Uterus (tissue), 4 donors: ENCODE measurements around the gene SIK2. TPM values are rescaled to one million over a fixed set of nuclear protein-coding genes. Genes with fewer than 3 reads are reported as not detected.
"Not testable (repeated sequence)": the region's sequence is repeated elsewhere in the genome, so short reads cannot be mapped to it uniquely, and the experiment has no call there.

Experiments
- DNase-seq, 2 donors: peaks; one replicate each; pipeline ENCODE4 v3.0.0-alpha.2; 2019 to 2020
- H3K27ac ChIP-seq, 2 donors: fragments of 200-600 bp; sonication (generic); 1 replicate in 1 of 2; 2 replicates in 1 of 2; pipeline ENCODE4 v1.5.1; 2016 to 2018
- H3K27me3 ChIP-seq, 2 donors: fragments of 200-600 bp; sonication (generic); one replicate each; pipeline ENCODE4 v1.5.1; 2018 to 2019; ENCODE audit warnings: control low read depth in 1 of 2
- H3K36me3 ChIP-seq, 2 donors: fragments of 200-600 bp; sonication (generic); one replicate each; pipeline ENCODE4 v1.5.1; 2019; ENCODE audit warnings: control low read depth in 1 of 2
- H3K4me1 ChIP-seq, 2 donors: fragments of 200-600 bp; sonication (generic); one replicate each; pipeline ENCODE4 v1.5.1; 2018 to 2019; ENCODE audit warnings: control low read depth in 1 of 2
- H3K4me3 ChIP-seq, 2 donors: fragments of 200-600 bp; sonication (generic); 1 replicate in 1 of 2; 2 replicates in 1 of 2; pipeline ENCODE4 v1.5.1; 2018 to 2019; ENCODE audit warnings: mild to moderate bottlenecking in 1 of 2
- H3K9me3 ChIP-seq, 2 donors: fragments of 200-600 bp; sonication (generic); one replicate each; pipeline ENCODE4 v1.5.1; 2019; ENCODE audit warnings: control low read depth in 1 of 2
- POLR2A ChIP-seq, 2 donors: fragments of 450-650 bp; IDR thresholded peaks; one replicate each; pipeline ENCODE4 v1.6.1; 2016; ENCODE audit warnings: antibody characterized with exemption in 2 of 2, mild to moderate bottlenecking in 1 of 2, moderate library complexity in 1 of 2
- intact Hi-C: fragments of 100-400 bp; cut with DNase I; formaldehyde crosslinking; loops from one replicate; pipeline ENCODE4 v1.15.1; 2023; ENCODE audit warnings: low total_unique reads
- total RNA-seq, 4 donors: library from RNA; depleted of rRNA in 3 of 4; stranded (reverse); fragments of >200 nt in 3 of 4; gene quantifications; one replicate each; pipeline versions ENCODE4 v1.1.0 to v1.2.4, GENCODE V29; 2014 to 2023
- TF ChIP-seq, protein P1 (sequence below), 4 experiments: fragments of 200-600 bp in 2 of 4; fragments of 450-650 bp in 2 of 4; sonication (generic) in 2 of 4; IDR thresholded peaks; one replicate each; pipeline ENCODE4 v1.5.1; 2016 to 2019; ENCODE audit warnings: antibody characterized with exemption in 4 of 4, mild to moderate bottlenecking in 2 of 4, moderate library complexity in 1 of 4
- donor health status: DM: yes; HTN: yes; CAD: no.

SIK2 gene
- total RNA-seq, 4 donors from 2014 or later = 11.5 to 27.7 (median 16.7) TPM

DNA sequence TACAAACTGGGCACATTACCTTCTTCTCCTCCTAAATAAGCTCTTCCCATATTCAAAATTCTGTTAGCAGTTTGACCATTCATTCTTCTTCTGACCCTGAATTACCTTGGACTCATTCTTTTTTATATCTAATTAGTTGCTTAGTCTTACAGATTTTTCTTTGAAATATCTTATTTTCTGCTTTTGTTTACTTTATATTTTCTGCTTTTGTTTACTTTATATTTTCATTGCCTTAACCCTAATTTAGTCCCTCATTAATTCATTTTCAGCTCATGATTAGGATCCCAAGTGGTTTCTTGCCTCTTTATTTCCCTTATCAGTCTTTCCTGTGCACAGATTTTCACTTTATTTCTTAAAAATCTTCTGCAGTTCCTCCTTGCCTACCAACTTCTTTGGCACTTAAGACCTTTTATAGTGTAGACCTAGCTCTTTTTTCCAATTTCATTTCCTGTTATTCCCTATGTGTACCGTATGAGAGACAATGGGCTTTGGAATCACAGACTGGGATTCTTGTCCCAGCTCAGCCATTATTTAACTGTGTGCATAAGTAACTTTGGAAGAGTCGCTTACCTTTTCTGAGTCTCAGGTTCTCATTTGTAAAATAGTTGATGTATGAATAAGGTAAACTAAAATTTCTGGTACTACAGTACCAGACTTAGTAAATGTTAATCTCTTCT is 39.2 kb downstream of the SIK2 start:
- intact Hi-C loops = no loop called here
- no peaks in the 10 kb centered on the region for H3K36me3 ChIP-seq
- peaks cover 0 to 9% of the 10 kb centered on the region in 2 donors for H3K4me1 ChIP-seq
- no peak overlapping the region for H3K27ac ChIP-seq
- H3K27me3 ChIP-seq = no peaks in the 10 kb centered on the region
- no peak overlapping the region for H3K4me3 ChIP-seq
- no peak for TF ChIP-seq POLR2A (IDR thresholded peaks at IDR 0.05)
- TF ChIP-seq, protein P1, sequence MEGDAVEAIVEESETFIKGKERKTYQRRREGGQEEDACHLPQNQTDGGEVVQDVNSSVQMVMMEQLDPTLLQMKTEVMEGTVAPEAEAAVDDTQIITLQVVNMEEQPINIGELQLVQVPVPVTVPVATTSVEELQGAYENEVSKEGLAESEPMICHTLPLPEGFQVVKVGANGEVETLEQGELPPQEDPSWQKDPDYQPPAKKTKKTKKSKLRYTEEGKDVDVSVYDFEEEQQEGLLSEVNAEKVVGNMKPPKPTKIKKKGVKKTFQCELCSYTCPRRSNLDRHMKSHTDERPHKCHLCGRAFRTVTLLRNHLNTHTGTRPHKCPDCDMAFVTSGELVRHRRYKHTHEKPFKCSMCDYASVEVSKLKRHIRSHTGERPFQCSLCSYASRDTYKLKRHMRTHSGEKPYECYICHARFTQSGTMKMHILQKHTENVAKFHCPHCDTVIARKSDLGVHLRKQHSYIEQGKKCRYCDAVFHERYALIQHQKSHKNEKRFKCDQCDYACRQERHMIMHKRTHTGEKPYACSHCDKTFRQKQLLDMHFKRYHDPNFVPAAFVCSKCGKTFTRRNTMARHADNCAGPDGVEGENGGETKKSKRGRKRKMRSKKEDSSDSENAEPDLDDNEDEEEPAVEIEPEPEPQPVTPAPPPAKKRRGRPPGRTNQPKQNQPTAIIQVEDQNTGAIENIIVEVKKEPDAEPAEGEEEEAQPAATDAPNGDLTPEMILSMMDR (IDR thresholded peaks at IDR 0.05) = no peak
- DNase-seq = no peak
- no peaks in the 10 kb centered on the region for H3K9me3 ChIP-seq

DNA sequence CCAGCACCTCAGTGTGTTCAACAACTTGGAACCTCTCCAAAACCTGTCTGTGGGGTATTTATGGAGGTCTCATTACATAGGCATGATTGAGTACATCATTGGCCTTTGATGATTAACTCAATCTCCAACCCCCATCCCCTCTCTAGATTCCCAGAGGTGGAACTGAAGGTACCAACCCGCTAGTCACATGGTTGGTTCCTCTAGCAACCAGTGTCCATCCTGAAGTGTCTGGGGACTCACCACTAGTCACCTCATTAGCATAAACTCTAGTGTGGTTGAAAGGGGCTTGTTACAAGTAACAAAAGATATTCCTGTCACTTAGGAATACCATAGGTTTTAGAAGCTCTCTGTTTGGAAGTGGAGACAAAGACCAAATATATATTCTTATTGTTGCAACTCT is 40.3 kb downstream of the SIK2 start:
- Histone ChIP-seq H3K4me1 (peaks cover 0 to 6% of the 10 kb centered on the region in 2 donors), H3K27me3 (no peaks in the 10 kb centered on the region), H3K4me3 (no peak overlapping the region), H3K36me3 (no peaks in the 10 kb centered on the region), H3K27ac (no peak overlapping the region), H3K9me3 (no peaks in the 10 kb centered on the region)
- DNase-seq = no peak
- TF ChIP-seq, protein P1 (IDR thresholded peaks at IDR 0.05) = no peak
- no peak for TF ChIP-seq POLR2A (IDR thresholded peaks at IDR 0.05)
- intact Hi-C loops = no loop called here

DNA sequence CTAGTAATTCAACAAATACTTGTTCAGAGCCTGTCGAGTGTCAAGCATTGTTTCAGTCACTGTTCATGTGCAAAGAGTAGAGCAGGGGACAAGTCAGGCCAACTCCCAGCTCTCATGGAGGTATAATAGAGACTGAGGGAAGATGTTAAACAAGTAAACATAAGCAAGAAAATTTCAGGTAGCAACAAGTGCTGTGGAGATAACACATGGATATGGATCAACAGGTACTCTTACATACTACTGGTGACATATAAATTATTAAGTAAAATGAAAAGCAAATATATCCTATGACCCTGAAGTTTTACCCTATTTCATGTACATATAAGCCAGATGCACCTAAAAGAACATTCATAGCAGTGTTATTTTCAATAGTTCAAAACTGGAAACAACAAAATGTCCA is 42.7 kb downstream of the SIK2 start:
- no peaks in the 10 kb centered on the region for H3K36me3 ChIP-seq
- H3K4me1 ChIP-seq = peaks cover 0 to 4% of the 10 kb centered on the region in 2 donors
- H3K9me3 ChIP-seq = no peaks in the 10 kb centered on the region
- DNase-seq = no peak
- no peak overlapping the region for H3K27ac ChIP-seq
- H3K27me3 ChIP-seq = no peaks in the 10 kb centered on the region
- TF ChIP-seq, protein P1 (IDR thresholded peaks at IDR 0.05) = no peak
- TF ChIP-seq POLR2A (IDR thresholded peaks at IDR 0.05) = no peak
- no peak overlapping the region for H3K4me3 ChIP-seq
- intact Hi-C loops = no loop called here

DNA sequence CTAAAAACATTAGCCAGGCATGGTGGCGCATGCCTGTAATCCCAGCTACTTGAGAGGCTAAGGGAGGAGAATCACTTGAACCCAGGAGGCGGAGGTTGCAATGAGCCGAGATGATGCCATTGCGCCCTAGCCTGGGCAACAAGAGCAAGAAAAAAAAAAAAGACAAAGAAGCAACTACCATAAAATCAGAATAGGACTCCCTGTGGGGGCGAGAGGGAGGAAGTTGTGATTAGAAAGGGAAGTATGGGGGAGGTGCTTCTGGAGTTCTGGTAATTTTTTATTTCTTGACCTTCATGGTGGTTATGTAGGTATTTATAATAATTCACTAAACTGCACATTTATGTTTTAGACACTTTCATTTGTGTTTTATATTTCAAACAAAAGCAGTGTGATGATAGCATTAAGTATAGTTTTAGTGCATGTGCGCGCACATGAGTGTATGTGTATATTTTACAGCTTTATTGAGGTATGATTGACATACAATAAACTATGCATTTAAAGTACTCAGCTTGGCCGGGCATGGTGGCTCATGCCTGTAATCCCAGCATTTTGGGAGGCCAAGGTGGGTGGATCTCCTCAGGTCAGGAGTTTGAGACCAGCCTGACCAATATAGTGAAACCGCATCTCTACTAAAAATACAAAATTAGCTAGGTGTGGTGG is 43.5 kb downstream of the SIK2 start:
- Histone ChIP-seq H3K27me3 (no peaks in the 10 kb centered on the region), H3K27ac (no peak overlapping the region), H3K4me3 (no peak overlapping the region), H3K36me3 (no peaks in the 10 kb centered on the region), H3K4me1 (no peaks in the 10 kb centered on the region), H3K9me3 (no peaks in the 10 kb centered on the region)
- TF ChIP-seq, protein P1 (IDR thresholded peaks at IDR 0.05) = no peak
- TF ChIP-seq POLR2A (IDR thresholded peaks at IDR 0.05) = no peak
- DNase-seq = no peak
- intact Hi-C loops = no loop called here

DNA sequence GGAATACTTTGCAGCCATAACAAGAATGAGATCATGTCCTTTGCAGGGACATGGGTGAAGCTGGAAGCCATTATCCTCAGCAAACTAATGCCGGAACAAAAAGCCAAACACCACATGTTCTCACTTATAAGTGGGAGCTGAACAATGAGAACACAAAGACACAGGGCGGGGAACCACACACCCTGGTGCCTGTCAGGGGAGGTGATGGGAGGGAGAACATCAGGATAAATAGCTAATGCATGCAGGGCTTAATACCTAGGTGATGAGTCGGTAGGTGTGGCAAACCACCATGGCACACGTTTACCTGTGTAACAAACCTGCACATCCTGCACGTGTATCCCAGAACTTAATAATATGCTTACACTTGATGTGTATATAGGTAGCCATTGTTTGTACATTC is 49.1 kb downstream of the SIK2 start:
- intact Hi-C loops, H3K27me3 ChIP-seq, H3K9me3 ChIP-seq, H3K27ac ChIP-seq, H3K36me3 ChIP-seq, DNase-seq, H3K4me3 ChIP-seq, H3K4me1 ChIP-seq: not testable (repeated sequence)
